MM.1S (cell line): ENCODE results near the gene TRMT10B.

ENCODE experiments used
- EZH2 ChIP-seq: fragments of 300-600 bp; sonication (generic); optimal IDR thresholded peaks from 2 replicates; pipeline ENCODE3; 2017; ENCODE audit warnings: low read depth, mild to moderate bottlenecking, antibody characterized with exemption, low read length, mixed read lengths
- EZH2phosphoT487 ChIP-seq: fragments of 300-600 bp; sonication (generic); IDR thresholded peaks from 2 replicates; pipeline ENCODE4 v1.6.1; 2018; ENCODE audit warnings: antibody characterized with exemption, low read length
- TF ChIP-seq, protein P1 (sequence below): fragments of 300-600 bp; sonication (generic); IDR thresholded peaks from 2 replicates; pipeline ENCODE4 v1.5.1; 2016; ENCODE audit warnings: antibody characterized with exemption, low read length, mixed read lengths

DNA sequence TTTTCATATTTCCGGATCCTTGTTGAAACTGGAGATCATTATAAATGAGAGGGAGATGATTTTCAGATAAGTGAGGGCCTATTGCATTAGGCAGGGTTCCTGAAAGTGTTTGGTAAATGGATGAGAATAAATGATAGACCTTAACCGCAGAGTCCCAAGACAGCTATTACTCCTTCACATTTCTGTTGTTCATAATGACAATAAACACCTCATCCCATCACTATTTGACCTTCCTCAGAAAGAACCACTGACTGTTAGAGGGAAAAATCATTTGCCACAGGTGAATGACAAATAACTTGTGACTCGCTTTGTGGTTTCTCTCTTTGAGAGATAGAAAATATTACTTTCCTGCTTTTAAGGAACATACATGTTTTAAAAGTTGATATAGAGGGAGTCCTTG is 47.3 kb upstream of the TRMT10B start:
- TF ChIP-seq, protein P1, sequence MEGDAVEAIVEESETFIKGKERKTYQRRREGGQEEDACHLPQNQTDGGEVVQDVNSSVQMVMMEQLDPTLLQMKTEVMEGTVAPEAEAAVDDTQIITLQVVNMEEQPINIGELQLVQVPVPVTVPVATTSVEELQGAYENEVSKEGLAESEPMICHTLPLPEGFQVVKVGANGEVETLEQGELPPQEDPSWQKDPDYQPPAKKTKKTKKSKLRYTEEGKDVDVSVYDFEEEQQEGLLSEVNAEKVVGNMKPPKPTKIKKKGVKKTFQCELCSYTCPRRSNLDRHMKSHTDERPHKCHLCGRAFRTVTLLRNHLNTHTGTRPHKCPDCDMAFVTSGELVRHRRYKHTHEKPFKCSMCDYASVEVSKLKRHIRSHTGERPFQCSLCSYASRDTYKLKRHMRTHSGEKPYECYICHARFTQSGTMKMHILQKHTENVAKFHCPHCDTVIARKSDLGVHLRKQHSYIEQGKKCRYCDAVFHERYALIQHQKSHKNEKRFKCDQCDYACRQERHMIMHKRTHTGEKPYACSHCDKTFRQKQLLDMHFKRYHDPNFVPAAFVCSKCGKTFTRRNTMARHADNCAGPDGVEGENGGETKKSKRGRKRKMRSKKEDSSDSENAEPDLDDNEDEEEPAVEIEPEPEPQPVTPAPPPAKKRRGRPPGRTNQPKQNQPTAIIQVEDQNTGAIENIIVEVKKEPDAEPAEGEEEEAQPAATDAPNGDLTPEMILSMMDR = no peak
- no peak for TF ChIP-seq EZH2
- no peak for TF ChIP-seq EZH2phosphoT487
